HG02870 (cell line): ENCODE measurements around the gene TSBP1.

ENCODE experiments used
- ATAC-seq: cut with Tn5 transposase; IDR thresholded peaks from one replicate; pipeline ENCODE4 v1.9.1; 2021; ENCODE audit warnings: mild to moderate bottlenecking, moderate library complexity; ENCODE audit not compliant: unreplicated experiment

The TSBP1 gene

DNA sequence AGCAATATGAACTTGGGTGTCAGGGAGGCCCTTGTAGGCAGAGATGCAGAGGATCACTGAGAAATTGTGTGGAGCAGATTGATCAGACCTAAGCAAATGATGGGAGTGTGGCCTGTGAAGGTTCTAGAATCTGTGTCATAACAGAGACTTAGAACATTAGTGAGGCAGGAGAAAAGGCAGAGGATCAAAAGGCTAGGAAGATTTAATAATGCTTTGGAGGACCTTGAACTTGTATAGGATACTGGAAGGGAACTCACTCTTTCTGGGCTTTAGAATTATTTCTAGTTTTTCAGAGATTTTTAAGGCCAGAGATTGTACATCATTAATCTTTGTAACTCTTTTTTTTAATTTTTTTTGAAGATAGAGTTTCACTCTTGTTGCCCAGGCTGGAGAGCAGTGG is at the start of gene TSBP1:
Gene TSBP1 (minus strand): TSS at position 101 of the 400 bp plus-strand sequence. CDS start 197 bp downstream, outside the sequence.
- ATAC-seq, result no peak

DNA sequence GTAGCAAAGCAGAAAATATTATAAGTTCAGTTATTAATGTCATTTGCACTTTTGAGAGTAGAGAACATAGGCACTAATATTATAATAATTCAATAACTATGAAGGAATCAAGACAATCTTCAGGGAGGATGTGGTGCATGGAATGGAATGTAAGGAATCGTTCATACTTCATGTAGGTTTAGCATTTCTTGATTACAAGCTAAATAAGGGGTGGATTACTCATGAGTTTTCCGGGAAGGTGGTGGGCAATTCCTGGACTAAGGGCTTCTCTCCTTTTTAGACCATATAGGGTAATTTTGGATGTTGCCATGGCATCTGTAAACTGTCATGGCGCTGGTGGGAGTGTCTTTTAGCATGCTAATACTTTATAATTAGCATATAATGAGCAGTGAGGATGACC is 44.3 kb upstream of the TSBP1 start:
- no peak for ATAC-seq

DNA sequence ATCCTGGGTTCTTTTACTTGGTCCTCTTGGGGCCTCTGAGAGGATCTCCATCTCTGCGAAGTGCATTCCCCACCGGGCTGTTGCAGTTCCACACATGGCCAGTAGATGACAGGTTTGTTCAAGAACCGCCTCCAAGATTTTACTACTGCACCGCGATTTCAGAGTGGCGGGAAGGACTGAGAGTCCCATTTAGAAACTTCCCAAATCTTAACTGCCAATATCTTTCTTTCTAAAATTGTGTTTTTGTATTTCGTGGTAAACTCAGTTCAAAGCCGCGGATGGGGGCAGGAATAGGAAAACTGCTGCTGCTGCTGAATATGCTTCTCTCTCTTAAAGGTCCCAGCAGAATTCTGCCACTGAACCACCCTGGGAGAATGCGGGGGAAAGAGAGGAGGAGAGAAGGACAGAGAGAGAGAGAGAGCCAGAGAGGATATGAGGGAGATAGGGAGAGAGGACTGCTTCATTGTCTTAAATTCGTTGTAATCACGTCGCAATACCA is 43.9 kb upstream of the TSBP1 start:
- ATAC-seq, result no peak

DNA sequence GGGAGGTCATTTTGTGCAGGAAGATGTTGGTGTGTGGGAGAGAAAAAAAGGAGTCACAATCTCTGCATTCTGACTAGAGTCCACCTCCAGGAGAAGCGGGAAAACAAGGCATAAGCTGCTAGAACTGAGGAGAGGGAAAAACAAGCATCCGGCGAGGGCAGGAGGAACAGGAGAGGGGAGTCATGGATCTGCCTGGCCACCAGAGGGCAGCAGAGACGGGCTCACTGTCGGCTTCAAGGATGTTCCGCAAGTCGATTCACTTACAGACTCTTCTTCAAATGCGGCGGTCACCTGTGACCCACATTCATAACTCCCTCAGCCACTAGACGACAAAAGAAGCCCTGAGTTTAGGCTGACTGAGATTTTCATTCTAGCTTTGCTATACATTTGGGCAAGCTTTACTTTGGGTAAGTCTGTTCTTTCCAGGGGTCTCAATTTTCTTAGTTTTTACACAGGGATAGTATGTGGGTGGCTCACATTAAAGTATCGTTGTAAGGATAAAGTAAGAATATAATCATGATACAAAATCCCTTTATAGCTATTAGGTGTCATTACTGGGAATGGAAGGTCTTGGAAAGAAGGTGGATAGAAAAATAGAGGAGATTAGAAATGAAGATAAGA is 41.8 kb upstream of the TSBP1 start:
- no peak for ATAC-seq

DNA sequence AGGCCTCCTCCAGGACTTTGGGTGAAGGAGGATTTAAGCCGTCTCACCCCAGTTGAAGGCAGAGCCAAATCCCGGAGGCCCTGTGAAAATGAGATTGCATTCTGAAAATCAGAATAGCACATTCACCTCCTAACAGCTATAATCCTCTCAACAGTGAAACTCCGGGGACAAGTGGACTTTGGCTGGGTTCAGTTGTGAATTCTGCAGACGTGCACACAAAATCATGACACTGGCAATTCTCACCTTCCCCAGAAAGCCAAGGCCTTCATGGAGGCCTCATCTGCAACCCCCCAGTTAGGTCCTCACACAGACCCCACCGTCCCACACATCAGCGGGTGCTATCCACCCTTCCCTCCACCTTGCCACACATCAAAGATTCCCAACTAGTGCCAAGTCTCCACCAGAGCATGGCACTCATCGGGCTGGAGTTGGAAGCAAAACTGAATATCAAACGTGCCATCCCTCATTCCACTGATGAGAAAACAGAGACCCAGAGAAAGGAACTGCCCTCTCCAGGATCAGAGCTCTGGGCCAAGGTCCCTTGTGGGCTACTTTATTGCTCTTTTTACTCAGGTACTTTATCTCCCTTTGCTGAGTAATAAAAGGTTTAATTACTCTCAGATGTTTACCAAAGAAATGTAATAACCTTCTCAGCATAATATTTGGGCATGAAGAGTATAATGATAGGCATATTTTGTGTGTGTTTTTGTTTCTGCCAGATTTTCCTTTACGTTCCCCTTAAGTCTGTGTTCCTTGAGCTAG is 40.0 kb upstream of the TSBP1 start:
- no peak for ATAC-seq

DNA sequence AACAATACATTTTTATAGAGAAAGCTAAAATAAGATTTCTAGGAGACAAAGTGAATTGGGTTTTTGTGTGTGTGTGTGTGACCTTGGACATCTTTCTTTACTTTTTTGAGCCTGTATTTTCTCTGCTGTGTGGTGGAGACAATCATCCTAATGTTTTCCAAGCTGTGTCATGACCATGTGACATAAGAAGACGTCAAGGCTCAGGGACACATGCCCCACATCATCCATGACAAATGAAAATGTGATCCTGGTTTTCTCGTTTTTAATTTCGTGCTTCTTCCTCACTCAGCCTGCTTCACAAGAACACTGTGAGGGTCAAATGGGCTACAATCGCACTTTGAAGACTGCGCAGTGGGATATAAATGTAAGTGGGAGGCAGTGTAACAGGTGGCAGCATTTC is 39.2 kb upstream of the TSBP1 start:
- no peak for ATAC-seq

- no peak for ATAC-seq
These were observed 35.2 kb upstream of the TSBP1 start, which contains the start of gene BTNL2 for GRCh38 chr6:32406857-32407256. TSS of gene BTNL2 (minus strand) at chr6:32407181. CDS start at chr6:32407123, 58 bp downstream.

- no peak for ATAC-seq
These were observed 34.5 kb upstream of the TSBP1 start for GRCh38 chr6:32406197-32406596.

- ATAC-seq, result no peak
These were observed 34.0 kb upstream of the TSBP1 start for GRCh38 chr6:32405656-32406055.

- ATAC-seq, result no peak
These were observed 31.1 kb upstream of the TSBP1 start for GRCh38 chr6:32402812-32403211.

DNA sequence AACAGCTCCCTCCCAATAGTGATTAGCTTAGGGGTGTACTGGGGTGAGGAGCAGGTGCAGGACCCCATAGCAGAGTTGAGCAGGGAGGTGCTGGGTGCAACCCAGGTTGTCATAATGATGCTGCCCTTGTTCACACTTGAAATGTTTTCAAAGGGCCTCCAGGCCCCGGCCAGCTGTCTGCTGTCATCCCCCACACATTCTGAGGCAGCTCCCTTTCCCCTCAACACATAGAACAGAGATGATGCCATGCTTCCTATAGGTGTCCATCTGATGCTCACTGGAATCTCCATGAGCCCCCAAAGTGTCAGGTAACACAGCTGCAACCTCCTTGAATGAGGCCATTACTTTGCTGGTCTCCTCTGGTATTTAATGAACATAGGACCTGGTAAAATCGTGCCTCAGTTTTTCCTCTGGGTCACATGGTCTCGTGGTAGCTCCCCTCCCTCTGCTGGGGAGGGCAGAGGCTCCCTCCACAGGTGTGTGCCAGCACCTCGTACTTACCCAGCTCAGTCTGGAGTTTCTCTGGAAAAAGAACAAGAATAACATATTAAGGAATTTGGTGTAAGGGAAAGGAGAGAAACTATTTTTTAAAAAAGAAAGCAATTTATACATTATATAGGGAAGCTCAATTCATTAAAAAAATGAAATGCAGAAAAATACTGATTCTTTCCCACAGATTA is 29.7 kb upstream of the TSBP1 start:
- no peak for ATAC-seq

DNA sequence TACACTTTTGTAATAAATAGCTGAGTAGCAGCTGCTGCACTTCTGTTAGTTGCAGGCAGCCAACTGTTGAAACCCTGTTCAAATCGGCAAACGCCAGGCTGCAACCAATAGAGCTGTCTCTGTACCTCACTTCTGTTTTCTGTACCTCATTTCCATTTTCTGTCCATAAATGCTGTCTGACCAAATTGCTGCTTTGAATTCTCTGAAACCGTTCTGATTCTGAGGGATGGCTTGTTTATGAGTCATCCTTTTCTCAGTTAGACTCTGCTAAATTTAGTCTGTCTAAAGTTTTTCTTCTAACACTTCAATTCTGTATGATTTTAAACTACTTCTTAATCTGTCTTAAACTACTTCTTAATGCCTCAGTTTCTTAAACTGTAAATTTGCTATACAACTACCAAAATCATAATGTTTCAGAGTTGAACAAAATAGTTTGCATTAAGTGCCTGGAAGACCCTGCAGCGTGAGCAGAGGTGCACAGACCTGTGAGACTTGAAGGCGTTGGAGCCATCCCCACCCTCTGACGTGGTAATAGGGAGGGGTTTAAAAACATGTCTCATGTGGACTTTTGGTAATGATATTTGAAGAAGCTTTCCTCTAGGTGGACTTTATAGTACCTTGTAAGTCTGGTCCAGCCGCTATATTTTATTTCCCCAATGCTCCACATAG is 25.7 kb upstream of the TSBP1 start:
- ATAC-seq, result peak; percentile 59

DNA sequence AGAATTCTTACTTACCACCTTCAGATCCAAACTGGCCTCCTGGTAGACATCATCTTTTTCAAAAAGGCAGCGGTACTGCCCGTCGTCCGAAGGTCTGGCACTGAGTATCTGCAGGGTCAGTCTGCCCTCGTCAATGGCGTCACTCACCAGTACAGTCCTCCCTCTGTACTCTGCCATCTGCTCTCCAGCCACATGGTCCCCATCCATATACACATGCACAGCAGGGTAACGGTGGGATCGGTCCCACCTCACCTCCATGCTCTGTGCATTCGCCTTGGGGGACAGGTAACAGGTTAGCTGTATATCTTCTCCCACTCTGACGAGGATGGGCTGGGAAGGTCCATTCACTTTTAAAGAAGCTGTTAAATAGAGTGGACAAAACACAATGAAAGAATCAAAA is 24.3 kb upstream of the TSBP1 start:
- no peak for ATAC-seq

DNA sequence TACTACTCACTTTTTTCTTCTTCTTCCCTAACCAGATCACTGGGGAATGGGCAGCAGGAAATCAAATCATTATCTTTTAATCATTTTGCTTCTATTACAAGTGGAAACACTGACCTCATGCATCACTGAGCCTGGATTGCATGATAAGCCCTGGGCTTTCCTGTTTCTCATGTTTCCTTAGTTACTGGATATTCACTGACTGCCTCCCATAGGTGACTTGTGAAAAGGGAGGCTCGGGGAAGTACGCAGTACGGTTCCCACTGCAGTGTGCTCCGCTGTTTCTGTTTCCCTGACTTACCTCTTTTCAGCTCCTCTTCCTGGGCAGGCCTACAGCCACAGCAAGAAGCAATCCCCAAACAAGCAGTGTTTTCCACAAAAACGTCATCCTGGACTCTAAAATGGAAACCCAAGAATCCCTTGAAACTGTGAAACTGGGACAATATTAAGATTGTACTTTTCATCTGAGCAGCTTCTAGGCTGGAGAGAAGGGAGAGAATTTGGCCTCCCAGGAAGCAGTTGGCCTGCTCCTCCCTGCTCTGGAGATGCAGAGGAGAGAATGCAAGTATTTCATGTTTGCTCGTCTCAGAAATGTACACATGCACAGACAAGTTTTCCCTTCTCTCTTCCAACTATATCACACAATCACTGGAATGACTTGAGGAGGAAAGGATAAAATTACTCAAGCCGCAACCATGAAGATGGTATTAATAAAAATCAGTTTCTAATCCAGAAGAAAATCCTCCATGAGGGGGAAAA is 22.1 kb upstream of the TSBP1 start:
- ATAC-seq, result no peak

DNA sequence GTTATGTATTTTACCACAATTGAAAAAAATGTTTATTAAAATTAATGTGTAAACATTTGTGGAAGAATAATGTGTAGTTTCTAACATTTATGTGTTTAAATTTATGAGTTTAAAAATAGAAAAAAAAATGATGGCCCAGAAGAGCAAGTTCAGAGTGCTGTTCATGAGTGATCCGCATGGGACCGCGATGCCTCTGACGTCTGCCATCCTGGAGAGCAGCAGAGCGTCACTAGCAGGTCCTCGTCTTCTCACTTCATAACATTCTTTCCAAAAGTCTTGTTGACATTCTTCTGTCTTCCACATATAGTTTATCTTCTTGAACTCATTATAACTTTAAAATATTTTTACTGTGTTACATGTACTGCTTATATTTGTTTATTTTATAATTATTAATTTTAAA is 19.8 kb upstream of the TSBP1 start:
- ATAC-seq, result no peak

DNA sequence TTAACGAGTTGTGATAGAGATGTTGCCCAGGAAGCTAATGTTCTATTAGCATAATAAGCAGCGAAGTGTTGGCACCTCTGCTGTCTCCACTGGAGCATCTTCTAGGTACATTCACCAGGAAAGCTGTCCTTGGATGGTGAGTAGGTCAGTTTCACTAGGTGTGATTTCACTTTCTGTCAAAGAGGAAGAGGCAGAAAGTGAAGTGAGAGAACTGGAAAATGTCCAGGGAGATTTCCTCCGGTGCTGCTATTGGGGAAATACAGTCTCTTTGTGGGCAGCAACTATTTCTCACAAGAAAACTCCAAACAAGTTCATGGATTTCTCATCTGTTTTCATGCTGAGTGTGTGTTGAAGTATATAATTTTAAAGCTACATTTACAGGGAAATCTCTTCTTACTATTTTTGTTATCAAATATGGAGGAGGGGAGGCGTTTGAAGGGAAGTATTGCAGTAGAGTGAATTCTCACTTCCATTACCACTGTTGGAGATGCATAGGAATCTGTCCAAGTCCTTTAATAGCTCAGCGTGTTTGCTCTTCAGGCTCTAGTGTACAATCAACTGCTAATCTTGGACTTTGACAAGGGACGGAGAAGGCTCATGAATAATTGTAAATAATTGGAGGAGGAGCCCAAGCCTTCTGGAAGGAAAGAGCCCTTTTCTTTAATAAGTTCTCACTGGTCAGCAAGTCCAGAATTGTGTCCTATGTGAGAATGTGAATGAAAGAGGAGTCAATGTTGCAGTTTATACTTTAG is 16.1 kb upstream of the TSBP1 start:
- no peak for ATAC-seq

GRCh38 chr6:32386040-32386439 is 14.3 kb upstream of the TSBP1 start:
- no peak for ATAC-seq

- ATAC-seq, result no peak
These were observed 11.2 kb upstream of the TSBP1 start for GRCh38 chr6:32382757-32383420.

DNA sequence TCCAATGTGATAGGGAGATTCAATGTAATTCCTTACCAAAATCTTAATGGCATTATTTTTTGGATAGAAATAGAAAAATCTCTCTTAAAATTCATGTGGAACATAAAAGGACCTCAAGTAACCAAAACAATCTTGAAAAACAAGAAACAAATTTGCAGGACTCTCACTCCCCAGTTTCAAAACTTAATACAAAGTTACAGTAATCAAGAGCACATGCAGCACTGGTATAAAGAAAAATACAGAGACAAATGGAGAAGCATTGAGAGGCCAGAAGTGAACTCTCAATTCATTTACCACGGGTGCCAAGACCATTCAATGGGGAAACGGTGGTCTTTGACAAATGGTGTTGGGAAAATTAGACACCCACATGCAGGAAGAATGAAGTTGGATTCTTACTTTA is 7.8 kb upstream of the TSBP1 start:
- no peak for ATAC-seq
